Heart right ventricle (tissue), 16 donors: ENCODE data around the gene UBQLN3. TPM values are rescaled to one million over a fixed set of nuclear protein-coding genes. Genes with fewer than 3 reads are reported as not detected.

ENCODE experiments used
- ATAC-seq, 8 donors: fragments of 200-7000 bp; cut with Tn5 transposase; one replicate each; pipeline ENCODE4 v1.9.1; 2020; ENCODE audit warnings: mild to moderate bottlenecking in 8 of 8, moderate library complexity in 8 of 8, moderate number of reproducible peaks in 1 of 8
- DNase-seq, 2 donors: peaks; one replicate each; pipeline ENCODE4 v3.0.0-alpha.2; 2020
- H3K27ac ChIP-seq, 10 donors: fragments of 200-600 bp; sonication (generic) in 2 of 10; one replicate each; pipeline versions ENCODE4 v1.5.0 to v1.8.0; 2020 to 2022; ENCODE audit warnings: mild to moderate bottlenecking in 3 of 10
- H3K27me3 ChIP-seq, 7 donors: fragments of 200-600 bp; one replicate each; pipeline ENCODE4 v1.8.0; 2021 to 2022; ENCODE audit warnings: mild to moderate bottlenecking in 2 of 7
- H3K36me3 ChIP-seq, 9 donors: fragments of 200-600 bp; sonication (generic) in 1 of 9; one replicate each; pipeline versions ENCODE4 v1.5.0 to v1.8.0; 2020 to 2022; ENCODE audit warnings: mild to moderate bottlenecking in 2 of 9
- H3K4me1 ChIP-seq, 9 donors: fragments of 200-600 bp; sonication (generic) in 1 of 9; one replicate each; pipeline versions ENCODE4 v1.5.0 to v1.8.0; 2020 to 2022; ENCODE audit warnings: mild to moderate bottlenecking in 4 of 9
- H3K4me3 ChIP-seq, 10 donors: fragments of 200-600 bp; sonication (generic) in 2 of 10; one replicate each; pipeline versions ENCODE4 v1.5.0 to v1.8.0; 2020 to 2022; ENCODE audit warnings: mild to moderate bottlenecking in 7 of 10, moderate library complexity in 2 of 10
- H3K9me3 ChIP-seq, 11 donors: fragments of 200-600 bp in 10 of 11; sonication (generic) in 2 of 11; one replicate each; pipeline versions ENCODE4 v1.5.0 to v1.8.0; 2013 to 2022; ENCODE audit warnings: mild to moderate bottlenecking in 2 of 11, control low read depth in 1 of 11, moderate library complexity in 1 of 11
- WGBS, 2 donors: extraction: QIAGEN DNeasy Blood & Tissue Kit; methylation state at CpG; one replicate each; pipeline ENCODE4 v1.1.7; 2013; ENCODE audit warnings: inconsistent platforms in 1 of 2; 5-methylcytosine and 5-hydroxymethylcytosine counted together
- intact Hi-C, 10 donors: fragments of 100-400 bp; cut with DNase I; formaldehyde crosslinking; loops; one replicate each; pipeline versions ENCODE4 v1.11.1 to v1.14.2; 2022
- polyA plus RNA-seq, 2 donors: library from polyadenylated mRNA; stranded (reverse); fragments of 200-250 nt; gene quantifications; one replicate each; pipeline ENCODE4 v1.2.3, GENCODE V29; 2013
- total RNA-seq, 10 donors: library from RNA; stranded (reverse); fragmentation: NEBNext Ultra II Directional in 3 of 10; extraction: Animal tissue kit (Norgen Biotek cat#: 25700) in 3 of 10; gene quantifications; one replicate each; pipeline versions ENCODE4 v1.2.1 to v1.2.4, GENCODE V29; 2021 to 2023
- TF ChIP-seq, protein P1 (sequence below), 9 donors: fragments of 200-600 bp; sonication (generic) in 2 of 9; IDR thresholded peaks; one replicate each; pipeline versions ENCODE4 v1.5.0 to v1.8.0; 2021 to 2022; ENCODE audit warnings: antibody characterized with exemption in 9 of 9, mild to moderate bottlenecking in 5 of 9, moderate library complexity in 1 of 9
- donor health status: Arrhythmogenic right ventricular cardiomyopathy.
- donor health status: ischemic (EF 13 %, LVEDD 7.1; RV severe dilation, severe dysfunction).
- donor health status: healthy with polysubstance abuse.
- donor health status: DM: no; HTN: yes; CAD: no.
- donor health status: DM: no; HTN: no; CAD: no.
- donor health status: ischemic (EF 25% LVEDD 6.9; RV normal size, moderate dysfunction).
- donor health status: ischemic (EF 25% LVEDD 5.7; RV mildly dilated, moderate dysfunction).
- donor health status: healthy.
- donor health status: DM: yes; HTN: yes; CAD: no.
- donor health status: Ischemic cardiomyopathy.
- donor health status: ischemic (EF 35%, LVEDD 5.7; RV mildly dilated, moderate dysfunction).
- donor health status: nonischemic (EF 11% LVEDD 7.7; RV severe dilation, severe dysfunction).
- donor health status: DM: yes; HTN: yes; CAD: no.
- donor health status: PGD.
- donor health status: ischemic (EF 29% LVEDD 5.4; RV normal size, mild dysfunction).
- donor health status: nonischemic (EF 23%, LVEDD 6.1; RV moderate dilation, normal function).

UBQLN3 gene
- total and polyA plus RNA-seq, 12 donors, result 0.20 to 0.32 (median 0.24) TPM; not detected in 9

DNA sequence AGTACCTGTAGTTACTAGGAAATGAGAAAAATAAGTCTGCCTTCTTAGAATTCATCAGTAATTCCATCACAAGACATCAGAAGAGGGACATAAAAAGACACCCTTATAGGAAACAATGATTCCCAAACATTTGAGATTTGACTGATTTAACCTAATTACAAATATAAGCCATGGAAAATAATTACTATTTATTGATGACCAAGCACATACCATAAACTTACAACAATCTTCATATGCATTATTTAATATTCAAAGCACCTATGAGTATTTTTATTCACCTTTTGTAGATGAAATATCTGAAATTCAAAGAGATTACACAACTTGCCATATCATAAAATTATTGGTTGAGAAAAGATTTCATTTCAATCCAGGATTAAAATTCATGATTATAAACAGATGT lies 35.8 kb downstream of the UBQLN3 start:
- Histone ChIP-seq H3K27ac (no peak overlapping the region), H3K36me3 (no peaks in the 10 kb centered on the region), H3K4me1 (no peaks in the 10 kb centered on the region), H3K27me3 (peaks cover 0 to 6% (median 0%) of the 10 kb centered on the region in 7 donors), H3K9me3 (no peaks in the 10 kb centered on the region), H3K4me3 (no peak overlapping the region)
- DNase-seq, result no peak
- intact Hi-C loops, result loop anchor here in 4 of 10 donors (5.0 to 10.0 kb wide), 3 partner anchors 81 to 333 kb away; partner anchors contain the start of gene OR52N2 (in 3 of the 4)
- ATAC-seq, result no peak
- TF ChIP-seq, protein P1, sequence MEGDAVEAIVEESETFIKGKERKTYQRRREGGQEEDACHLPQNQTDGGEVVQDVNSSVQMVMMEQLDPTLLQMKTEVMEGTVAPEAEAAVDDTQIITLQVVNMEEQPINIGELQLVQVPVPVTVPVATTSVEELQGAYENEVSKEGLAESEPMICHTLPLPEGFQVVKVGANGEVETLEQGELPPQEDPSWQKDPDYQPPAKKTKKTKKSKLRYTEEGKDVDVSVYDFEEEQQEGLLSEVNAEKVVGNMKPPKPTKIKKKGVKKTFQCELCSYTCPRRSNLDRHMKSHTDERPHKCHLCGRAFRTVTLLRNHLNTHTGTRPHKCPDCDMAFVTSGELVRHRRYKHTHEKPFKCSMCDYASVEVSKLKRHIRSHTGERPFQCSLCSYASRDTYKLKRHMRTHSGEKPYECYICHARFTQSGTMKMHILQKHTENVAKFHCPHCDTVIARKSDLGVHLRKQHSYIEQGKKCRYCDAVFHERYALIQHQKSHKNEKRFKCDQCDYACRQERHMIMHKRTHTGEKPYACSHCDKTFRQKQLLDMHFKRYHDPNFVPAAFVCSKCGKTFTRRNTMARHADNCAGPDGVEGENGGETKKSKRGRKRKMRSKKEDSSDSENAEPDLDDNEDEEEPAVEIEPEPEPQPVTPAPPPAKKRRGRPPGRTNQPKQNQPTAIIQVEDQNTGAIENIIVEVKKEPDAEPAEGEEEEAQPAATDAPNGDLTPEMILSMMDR (IDR thresholded peaks at IDR 0.05), result no peak

DNA sequence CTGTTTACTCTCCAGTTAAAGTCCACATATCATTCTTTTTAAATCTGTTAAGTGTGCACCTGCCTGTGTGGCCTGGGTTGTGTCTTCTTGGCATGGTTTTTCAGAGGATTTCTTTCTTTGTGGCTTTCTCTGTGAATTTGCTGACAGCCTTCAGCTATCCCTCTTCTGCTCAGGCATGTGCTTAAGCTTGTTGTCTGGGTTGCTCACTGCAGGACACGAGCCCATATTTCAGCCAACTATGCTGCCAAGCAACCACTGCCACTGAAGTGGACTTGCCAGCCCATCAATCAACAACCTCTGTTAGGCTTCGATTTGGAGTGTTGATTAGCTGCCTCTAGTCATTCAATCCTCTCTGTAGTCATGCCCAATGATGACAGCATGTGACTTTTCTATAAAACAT lies 42.2 kb downstream of the UBQLN3 start:
- no peaks in the 10 kb centered on the region for H3K4me1 ChIP-seq
- no peaks in the 10 kb centered on the region for H3K9me3 ChIP-seq
- ATAC-seq (no peak), DNase-seq (no peak)
- whole genome bisulfite sequencing, 2 donors, result 34 to 38% methylated on average over 2 of the region's 2 CpGs
- intact Hi-C loops, result no loop called here
- H3K27ac ChIP-seq, result no peak overlapping the region
- H3K4me3 ChIP-seq, result no peak overlapping the region
- TF ChIP-seq, protein P1 (IDR thresholded peaks at IDR 0.05), result no peak
- no peaks in the 10 kb centered on the region for H3K36me3 ChIP-seq
- H3K27me3 ChIP-seq, result peaks cover 0 to 3% (median 0%) of the 10 kb centered on the region in 7 donors

DNA sequence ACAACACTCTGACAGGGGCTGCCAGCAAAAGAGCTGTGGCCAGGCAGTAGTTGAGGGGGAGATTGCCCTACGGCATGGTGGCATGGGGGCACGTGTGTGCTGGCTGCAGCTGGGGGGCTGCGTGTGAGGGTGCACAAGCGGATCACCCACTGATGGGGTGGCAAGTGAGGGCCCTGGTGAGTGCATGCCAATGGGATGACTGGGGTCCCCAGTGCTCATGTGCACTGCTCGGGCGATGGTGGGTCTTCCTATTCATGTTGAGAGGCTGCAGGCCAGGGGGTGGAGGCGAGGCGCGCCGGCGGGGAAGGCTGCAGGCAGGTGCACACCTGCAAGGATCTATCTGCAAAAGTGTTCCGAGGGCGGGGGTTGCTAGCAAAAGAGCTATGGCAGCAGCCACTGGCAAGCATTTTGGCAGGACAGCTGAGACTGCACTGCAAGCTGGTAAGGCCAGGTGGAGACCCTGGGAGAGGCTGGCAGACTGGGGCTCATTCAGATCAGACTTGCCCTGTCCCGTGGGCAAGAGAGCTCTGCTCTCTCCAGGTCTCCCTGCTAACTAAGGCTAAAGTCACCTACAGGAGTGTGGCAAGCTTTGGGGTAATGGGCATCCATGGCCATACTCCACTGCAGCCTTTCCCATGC lies 48.7 kb downstream of the UBQLN3 start:
- DNase-seq (no peak), ATAC-seq (peak in 1 of 8 donors; percentile 34)
- peaks cover 0 to 5% (median 0%) of the 10 kb centered on the region in 11 donors for H3K9me3 ChIP-seq
- no peaks in the 10 kb centered on the region for H3K36me3 ChIP-seq
- H3K4me1 ChIP-seq, result no peaks in the 10 kb centered on the region
- no peak overlapping the region for H3K27ac ChIP-seq
- no peaks in the 10 kb centered on the region for H3K27me3 ChIP-seq
- intact Hi-C loops, result no loop called here
- 89 to 91% methylated on average over 14 of the region's 14 CpGs for WGBS, 2 donors
- TF ChIP-seq, protein P1 (IDR thresholded peaks at IDR 0.05), result no peak
- H3K4me3 ChIP-seq, result no peak overlapping the region

Other genes with a start within 250 kb of the UBQLN3 start
- not detected for gene HBE1, start 240.0 kb downstream of the UBQLN3 start, total RNA-seq
- not detected for gene HBE1, start 240.0 kb downstream of the UBQLN3 start, polyA plus RNA-seq
- not detected for gene OR51B4, start 208.0 kb downstream of the UBQLN3 start, total RNA-seq
- gene OR51B4, start 208.0 kb downstream of the UBQLN3 start, polyA plus RNA-seq, result not detected
- gene OR51B2, start 185.7 kb downstream of the UBQLN3 start, total RNA-seq, result not detected
- gene OR51B2, start 185.7 kb downstream of the UBQLN3 start, polyA plus RNA-seq, result not detected
- gene OR51B5, start 166.4 kb downstream of the UBQLN3 start, total RNA-seq, result under 1 TPM in 2 of 10 donors, not detected in 8; 0.25 to 0.46 TPM
- gene OR51B5, start 166.4 kb downstream of the UBQLN3 start, polyA plus RNA-seq, result not detected
- not detected for gene OR51B6, start 158.4 kb downstream of the UBQLN3 start, total RNA-seq
- not detected for gene OR51B6, start 158.4 kb downstream of the UBQLN3 start, polyA plus RNA-seq
- gene OR51M1, start 126.1 kb downstream of the UBQLN3 start, total RNA-seq, result not detected
- gene OR51M1, start 126.1 kb downstream of the UBQLN3 start, polyA plus RNA-seq, result not detected
- not detected for gene OR51Q1, start 87.8 kb downstream of the UBQLN3 start, total RNA-seq
- not detected for gene OR51Q1, start 87.8 kb downstream of the UBQLN3 start, polyA plus RNA-seq
- under 1 TPM in 1 of 10 donors, not detected in 9; 0.28 TPM for gene OR51I1, start 68.4 kb downstream of the UBQLN3 start, total RNA-seq
- gene OR51I1, start 68.4 kb downstream of the UBQLN3 start, polyA plus RNA-seq, result not detected
- not detected for gene OR51I2, start 60.6 kb downstream of the UBQLN3 start, total RNA-seq
- not detected for gene OR51I2, start 60.6 kb downstream of the UBQLN3 start, polyA plus RNA-seq
- not detected for gene OR52D1, start 21.3 kb downstream of the UBQLN3 start, total RNA-seq
- not detected for gene OR52D1, start 21.3 kb downstream of the UBQLN3 start, polyA plus RNA-seq
- under 1 TPM in 5 of 10 donors, not detected in 5; 0.10 to 0.42 (median 0.13) TPM for gene UBQLNL, start 6.7 kb upstream of the UBQLN3 start, total RNA-seq
- under 1 TPM; 0.10 to 0.80 TPM for gene UBQLNL, start 6.7 kb upstream of the UBQLN3 start, polyA plus RNA-seq
- not detected for gene OR52H1, start 38.6 kb upstream of the UBQLN3 start, total RNA-seq
- gene OR52H1, start 38.6 kb upstream of the UBQLN3 start, polyA plus RNA-seq, result not detected
- gene OR52B6, start 70.9 kb upstream of the UBQLN3 start, total RNA-seq, result not detected
- not detected for gene OR52B6, start 70.9 kb upstream of the UBQLN3 start, polyA plus RNA-seq
- 1 to 10 TPM in 5 of 10 donors, under 1 TPM in 5; 0.38 to 2.2 (median 1.0) TPM for gene TRIM6, start 86.7 kb upstream of the UBQLN3 start, total RNA-seq
- under 1 TPM; 0.52 to 0.95 TPM for gene TRIM6, start 86.7 kb upstream of the UBQLN3 start, polyA plus RNA-seq
- 1 to 10 TPM in 9 of 10 donors, under 1 TPM in 1; 0.66 to 6.5 (median 2.0) TPM for gene TRIM34, start 115.0 kb upstream of the UBQLN3 start, total RNA-seq
- 1 to 10 TPM; 1.8 to 1.9 TPM for gene TRIM34, start 115.0 kb upstream of the UBQLN3 start, polyA plus RNA-seq
- 10 to 100 TPM in 2 of 10 donors, 1 to 10 TPM in 8; 3.1 to 12.6 (median 7.8) TPM for gene TRIM5, start 175.1 kb upstream of the UBQLN3 start, total RNA-seq
- 1 to 10 TPM; 6.4 to 6.5 TPM for gene TRIM5, start 175.1 kb upstream of the UBQLN3 start, polyA plus RNA-seq
- 10 to 100 TPM; 11.7 to 52.6 (median 17.6) TPM for gene TRIM22, start 179.8 kb upstream of the UBQLN3 start, total RNA-seq
- 10 to 100 TPM in 1 of 2 donors, 1 to 10 TPM in 1; 8.1 to 27.1 TPM for gene TRIM22, start 179.8 kb upstream of the UBQLN3 start, polyA plus RNA-seq
- not detected for gene OR56B1, start 226.5 kb upstream of the UBQLN3 start, total RNA-seq
- gene OR56B1, start 226.5 kb upstream of the UBQLN3 start, polyA plus RNA-seq, result not detected
- gene OR52N4, start 244.3 kb upstream of the UBQLN3 start, total RNA-seq, result under 1 TPM in 1 of 10 donors, not detected in 9; 0.32 TPM
- gene OR52N4, start 244.3 kb upstream of the UBQLN3 start, polyA plus RNA-seq, result not detected